BLaER1 treated with 17β-estradiol and CSF1 and Interleukin-3, amounts not matched to agents 10 nM and 100 nM (cell line): ENCODE results near the gene TIMM10B.
A peak's percentile ranks its signal among the peaks of the same experiment; 100 is the strongest.

Experiments used
- H3K27ac ChIP-seq, 11 experiments: shearing (Covaris generic); formaldehyde crosslinking; 2 replicates each; pipeline ENCODE4 v1.8.1; 2022
- H3K27me3 ChIP-seq, 11 experiments: shearing (Covaris generic); formaldehyde crosslinking; 2 replicates each; pipeline ENCODE4 v1.8.1; 2022
- H3K36me3 ChIP-seq, 11 experiments: shearing (Covaris generic); formaldehyde crosslinking; 2 replicates each; pipeline ENCODE4 v1.8.1; 2022
- H3K4me1 ChIP-seq, 10 experiments: shearing (Covaris generic); formaldehyde crosslinking; 2 replicates each; pipeline ENCODE4 v1.8.1; 2022
- H3K4me2 ChIP-seq, 11 experiments: shearing (Covaris generic); formaldehyde crosslinking; 2 replicates each; pipeline ENCODE4 v1.8.1; 2022
- H3K4me3 ChIP-seq, 10 experiments: shearing (Covaris generic); formaldehyde crosslinking; 2 replicates each; pipeline ENCODE4 v1.8.1; 2022
- H3K9ac ChIP-seq, 11 experiments: shearing (Covaris generic); formaldehyde crosslinking; 2 replicates each; pipeline ENCODE4 v1.8.1; 2022
- H3K9me3 ChIP-seq, 11 experiments: shearing (Covaris generic); formaldehyde crosslinking; replicated peaks in 1 of 11; 2 replicates each; pipeline ENCODE4 v1.8.1; 2022
- H4K20me1 ChIP-seq, 11 experiments: shearing (Covaris generic); formaldehyde crosslinking; 2 replicates each; pipeline ENCODE4 v1.8.1; 2022
- Cebpa-rat ChIP-seq, 11 experiments: shearing (Covaris generic); IDR thresholded peaks; 2 replicates each; pipeline ENCODE4 v1.8.1; 2022

TIMM10B gene

GRCh38 chr11:6459099-6459450 is 22.2 kb upstream of the TIMM10B start:
- Histone ChIP-seq H3K27ac (no peak overlapping the region), H3K4me3 (no peak overlapping the region), H3K27me3 (no peaks in the 10 kb centered on the region), H3K36me3 (peaks cover 28 to 100% (median 56%) of the 10 kb centered on the region in 11 experiments; a peak in 21 of 22 replicates), H3K9ac (no peak overlapping the region), H3K9me3 (no peaks in the 10 kb centered on the region), H3K4me1 (no peaks in the 10 kb centered on the region), H3K4me2 (no peak overlapping the region), H4K20me1 (peaks cover 0 to 5% (median 0%) of the 10 kb centered on the region in 11 experiments; a peak in 3 of 22 replicates)
- TF ChIP-seq Cebpa-rat (IDR thresholded peaks at IDR 0.05) = no peak

- peak overlapping the region in 6 of 11 experiments; percentile 6 to 59 (median 32); a peak in 9 of 22 replicates for H3K27ac ChIP-seq
Observed at GRCh38 chr11:6468712-6469495, 12.4 kb upstream of the TIMM10B start.

GRCh38 chr11:6469599-6469998 is 11.7 kb upstream of the TIMM10B start:
- H3K9ac ChIP-seq = no peak overlapping the region; a peak in 2 of 22 replicates
- H3K4me1 ChIP-seq = peaks cover 46 to 55% (median 49%) of the 10 kb centered on the region in 10 experiments
- H3K27me3 ChIP-seq = no peaks in the 10 kb centered on the region
- H3K4me3 ChIP-seq = no peak overlapping the region
- no peak for TF ChIP-seq Cebpa-rat (IDR thresholded peaks at IDR 0.05)
- peaks cover 0 to 17% (median 7%) of the 10 kb centered on the region in 11 experiments; a peak in 13 of 22 replicates for H3K36me3 ChIP-seq
- no peaks in the 10 kb centered on the region for H3K9me3 ChIP-seq
- peaks cover 0 to 5% (median 0%) of the 10 kb centered on the region in 11 experiments; a peak in 2 of 22 replicates for H4K20me1 ChIP-seq
- peak overlapping the region; percentile 50 to 97 (median 64) for H3K4me2 ChIP-seq
- H3K27ac ChIP-seq = peak overlapping the region in 6 of 11 experiments; percentile 6 to 59 (median 32); a peak in 9 of 22 replicates

More at GRCh38 chr11:6468712-6469495, 12.4 kb upstream of the TIMM10B start:
- Histone ChIP-seq H3K9me3 (no peaks in the 10 kb centered on the region), H3K4me2 (peak overlapping the region; percentile 50 to 97 (median 64)), H3K27me3 (no peaks in the 10 kb centered on the region), H3K36me3 (peaks cover 0 to 23% (median 11%) of the 10 kb centered on the region in 11 experiments; a peak in 17 of 22 replicates), H4K20me1 (peaks cover 0 to 5% (median 0%) of the 10 kb centered on the region in 11 experiments; a peak in 2 of 22 replicates), H3K4me3 (no peak overlapping the region), H3K4me1 (peaks cover 40 to 49% (median 43%) of the 10 kb centered on the region in 10 experiments), H3K9ac (no peak overlapping the region; a peak in 2 of 22 replicates)
- TF ChIP-seq Cebpa-rat (IDR thresholded peaks at IDR 0.05) = no peak

GRCh38 chr11:6472934-6473333 is 8.4 kb upstream of the TIMM10B start:
- TF ChIP-seq Cebpa-rat (IDR thresholded peaks at IDR 0.05) = no peak
- no peaks in the 10 kb centered on the region for H3K9me3 ChIP-seq
- peaks cover 0 to 14% (median 0%) of the 10 kb centered on the region in 11 experiments; a peak in 4 of 22 replicates for H4K20me1 ChIP-seq
- H3K4me2 ChIP-seq = peak overlapping the region; percentile 92 to 98 (median 95)
- peaks cover 46 to 64% (median 52%) of the 10 kb centered on the region in 10 experiments for H3K4me1 ChIP-seq
- H3K27me3 ChIP-seq = no peaks in the 10 kb centered on the region
- peak overlapping the region; percentile 24 to 81 (median 48); a peak in 12 of 22 replicates for H3K9ac ChIP-seq
- no peak overlapping the region for H3K27ac ChIP-seq
- H3K36me3 ChIP-seq = peaks cover 14 to 19% (median 15%) of the 10 kb centered on the region in 11 experiments
- H3K4me3 ChIP-seq = peak overlapping the region; percentile 73 to 87 (median 79)

GRCh38 chr11:6473451-6474412 is 7.6 kb upstream of the TIMM10B start, which contains the start of gene TRIM3:
Gene TRIM3, minus strand, starts transcription at chr11:6473941. Its CDS starts 8,246 bp downstream, at chr11:6465695.
- peaks cover 41 to 62% (median 48%) of the 10 kb centered on the region in 10 experiments for H3K4me1 ChIP-seq
- no peaks in the 10 kb centered on the region for H3K27me3 ChIP-seq

GRCh38 chr11:6474413-6474792 is 6.9 kb upstream of the TIMM10B start:
- peak overlapping the region; percentile 84 to 97 (median 91) for H3K4me2 ChIP-seq
- no peaks in the 10 kb centered on the region for H3K9me3 ChIP-seq
- H3K27ac ChIP-seq = peak overlapping the region; percentile 40 to 75 (median 65); a peak in 21 of 22 replicates
- H3K4me3 ChIP-seq = peak overlapping the region; percentile 73 to 87 (median 79); a peak in 19 of 20 replicates
- TF ChIP-seq Cebpa-rat (IDR thresholded peaks at IDR 0.05) = no peak
- H3K36me3 ChIP-seq = peaks cover 29 to 34% (median 29%) of the 10 kb centered on the region in 11 experiments
- H3K9ac ChIP-seq = peak overlapping the region; percentile 55 to 84 (median 76)
- H3K27me3 ChIP-seq = no peaks in the 10 kb centered on the region
- H3K4me1 ChIP-seq = peaks cover 34 to 62% (median 44%) of the 10 kb centered on the region in 10 experiments
- peaks cover 0 to 26% (median 0%) of the 10 kb centered on the region in 11 experiments; a peak in 4 of 22 replicates for H4K20me1 ChIP-seq

More at GRCh38 chr11:6473451-6474412, 7.6 kb upstream of the TIMM10B start, which contains the start of gene TRIM3:
- Histone ChIP-seq H4K20me1 (peaks cover 0 to 21% (median 0%) of the 10 kb centered on the region in 11 experiments; a peak in 4 of 22 replicates), H3K9me3 (no peaks in the 10 kb centered on the region), H3K27ac (peak within 1 kb of the TSS; percentile 64 to 79 (median 71)), H3K36me3 (peaks cover 22 to 27% (median 23%) of the 10 kb centered on the region in 11 experiments), H3K4me2 (peak within 1 kb of the TSS; percentile 92 to 98 (median 95)), H3K4me3 (peak within 1 kb of the TSS; percentile 73 to 87 (median 79)), H3K9ac (peak within 1 kb of the TSS; percentile 74 to 88 (median 83))
- no peak for TF ChIP-seq Cebpa-rat (IDR thresholded peaks at IDR 0.05)

- Histone ChIP-seq H3K27ac (peak overlapping the region in 2 of 11 experiments; percentile 58 to 75; a peak in 1 of 22 replicates), H3K9me3 (no peaks in the 10 kb centered on the region), H3K9ac (0 out of 22 replicates have a peak overlapping the region, but pooled peaks of 1 of the 11 experiments have one; percentile 74), H3K4me3 (peak overlapping the region in 1 of 10 experiments; percentile 79; a peak in 1 of 20 replicates), H3K27me3 (no peaks in the 10 kb centered on the region), H3K36me3 (peaks cover 29 to 39% (median 33%) of the 10 kb centered on the region in 11 experiments), H3K4me1 (peaks cover 34 to 62% (median 43%) of the 10 kb centered on the region in 10 experiments), H3K4me2 (peak overlapping the region in 7 of 11 experiments; percentile 84 to 95 (median 91); a peak in 6 of 22 replicates), H4K20me1 (peaks cover 0 to 26% (median 0%) of the 10 kb centered on the region in 11 experiments; a peak in 4 of 22 replicates)
- TF ChIP-seq Cebpa-rat (IDR thresholded peaks at IDR 0.05) = no peak
Observed at GRCh38 chr11:6474806-6475500, 6.3 kb upstream of the TIMM10B start.
